ENCODE data around the gene SPTAN1.

The SPTAN1 gene

GRCh38 chr9:128607642-128608350, 55.4 kb downstream of the SPTAN1 start:
- no peak for DNase-seq

DNA sequence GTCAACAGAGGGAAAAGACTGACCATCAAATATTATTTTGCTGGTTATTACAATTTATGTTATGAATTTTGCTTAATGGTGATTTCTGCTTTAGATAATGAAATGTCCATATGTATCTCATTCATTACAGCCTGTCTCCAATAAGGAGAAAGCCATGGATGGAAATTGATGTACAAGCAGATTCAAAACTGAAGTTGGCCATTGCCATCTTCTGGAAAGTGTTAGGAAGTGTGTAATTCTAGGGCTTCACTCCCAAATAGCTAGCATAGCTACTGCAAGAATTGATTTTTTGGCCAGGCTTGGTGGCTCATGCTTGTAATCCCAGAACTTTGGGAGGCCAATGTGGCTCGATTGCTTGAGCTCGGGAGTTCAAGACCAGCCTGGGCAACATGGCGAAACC, 58.5 kb downstream of the SPTAN1 start:
- DNase-seq = no peak

GRCh38 chr9:128611600-128612394, 59.4 kb downstream of the SPTAN1 start:
- no peak for DNase-seq

- no peak for DNase-seq
These were observed 62.3 kb downstream of the SPTAN1 start for GRCh38 chr9:128614728-128615127.

DNA sequence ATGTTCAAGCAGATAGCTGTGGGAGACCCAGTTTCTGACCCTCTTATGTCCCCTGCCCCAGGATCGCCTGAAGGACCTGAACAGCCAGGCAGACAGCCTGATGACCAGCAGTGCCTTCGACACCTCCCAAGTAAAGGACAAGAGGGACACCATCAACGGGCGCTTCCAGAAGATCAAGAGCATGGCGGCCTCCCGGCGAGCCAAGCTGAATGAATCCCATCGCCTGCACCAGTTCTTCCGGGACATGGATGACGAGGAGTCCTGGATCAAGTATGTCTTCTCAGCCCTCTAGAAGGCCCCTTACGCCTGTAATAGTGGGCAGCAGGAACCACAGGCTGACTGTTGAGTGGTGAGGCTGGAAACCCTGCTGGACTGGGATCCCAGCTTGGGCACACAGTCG, 63.2 kb downstream of the SPTAN1 start:
- DNase-seq = no peak

DNA sequence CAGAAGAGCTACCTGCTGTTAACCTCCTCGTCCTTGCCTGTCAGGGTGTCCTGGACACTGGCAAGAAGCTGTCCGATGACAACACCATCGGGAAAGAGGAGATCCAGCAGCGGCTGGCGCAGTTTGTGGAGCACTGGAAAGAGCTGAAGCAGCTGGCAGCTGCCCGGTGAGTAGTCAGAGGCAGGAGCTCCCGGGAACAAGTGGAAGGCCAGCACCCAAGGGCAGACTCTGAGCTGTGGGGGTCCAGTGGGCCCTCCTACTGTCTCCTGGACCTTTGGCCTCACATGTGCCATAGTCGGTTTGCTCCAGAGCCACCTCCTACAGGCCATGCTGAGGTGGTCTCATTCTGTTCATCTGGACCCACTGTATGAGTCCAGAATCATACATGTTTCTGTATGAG, 65.6 kb downstream of the SPTAN1 start:
- no peak for DNase-seq

DNA sequence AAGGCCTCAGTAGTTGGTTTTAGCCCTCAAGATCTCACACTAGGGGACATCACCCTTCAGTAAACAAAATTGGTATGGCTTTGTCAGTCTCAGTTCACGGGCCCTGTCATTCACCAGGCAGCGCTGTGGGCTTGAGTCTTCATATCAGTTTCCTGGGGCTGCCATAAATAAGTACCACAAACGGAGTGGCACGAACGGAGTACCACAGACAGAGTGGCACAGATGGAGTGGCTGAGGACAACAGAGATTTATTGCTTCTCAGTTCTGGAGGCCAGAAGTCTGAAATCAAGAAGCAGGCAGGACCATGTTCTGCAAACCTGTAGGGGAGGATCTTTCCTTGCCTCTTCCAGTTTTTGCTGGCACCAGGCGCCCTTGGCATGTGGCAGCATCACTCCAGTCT, 66.7 kb downstream of the SPTAN1 start:
- no peak for DNase-seq

DNA sequence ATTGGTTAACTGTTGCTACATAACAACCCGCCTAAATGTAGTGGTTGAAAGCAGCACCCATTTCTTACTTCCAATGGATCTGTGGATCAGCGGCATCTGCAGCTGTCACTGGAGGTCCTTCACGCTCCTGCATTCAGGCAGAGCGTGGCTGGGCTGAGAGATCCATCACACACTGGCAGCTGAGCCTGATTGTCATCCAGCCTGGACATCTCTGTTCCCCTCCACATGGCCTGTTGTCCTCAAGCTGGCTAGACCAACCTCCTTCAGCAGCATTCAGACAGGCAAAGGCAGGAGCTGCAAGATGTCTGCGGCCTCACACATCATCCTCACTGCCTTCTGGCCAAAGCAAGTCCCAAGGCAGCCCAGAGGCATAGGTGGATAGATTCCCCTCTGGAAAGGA, 67.4 kb downstream of the SPTAN1 start:
- no peak for DNase-seq

DNA sequence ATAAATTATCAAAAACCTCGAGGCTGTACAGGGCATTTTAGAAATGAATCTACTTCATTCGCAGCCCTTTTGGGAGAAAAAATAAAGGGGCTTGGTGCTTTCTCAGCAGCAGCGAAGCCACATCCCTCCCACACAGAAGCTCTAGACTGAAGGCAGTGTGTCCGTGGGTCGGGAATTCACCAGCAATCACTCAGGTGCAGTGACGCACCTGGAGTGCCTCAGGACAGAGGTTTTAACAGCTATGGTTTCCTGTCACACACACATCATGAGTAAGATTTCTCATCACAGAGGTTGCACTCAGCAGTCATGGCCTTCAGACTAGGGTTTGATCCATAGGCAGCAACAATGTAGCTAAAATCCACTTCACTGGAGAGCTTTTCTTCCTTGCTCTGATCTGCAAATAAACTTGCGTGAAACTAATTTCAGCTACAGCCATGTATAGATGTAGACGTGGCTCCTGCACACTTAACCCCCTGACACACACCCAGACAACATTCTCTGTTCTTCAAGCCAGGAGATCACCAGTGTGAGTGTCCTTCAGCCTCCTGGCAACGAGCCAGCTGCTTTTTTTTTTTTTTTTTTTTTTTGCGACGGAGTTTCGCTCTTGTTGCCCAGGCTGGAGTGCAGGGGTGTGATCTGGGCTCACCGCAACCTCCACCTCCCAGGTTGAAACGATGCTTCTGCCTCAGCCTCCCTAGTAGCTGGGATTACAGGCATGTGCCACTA, 69.5 kb downstream of the SPTAN1 start:
- DNase-seq = no peak

GRCh38 chr9:128624566-128624965, 72.2 kb downstream of the SPTAN1 start:
- DNase-seq = no peak

DNA sequence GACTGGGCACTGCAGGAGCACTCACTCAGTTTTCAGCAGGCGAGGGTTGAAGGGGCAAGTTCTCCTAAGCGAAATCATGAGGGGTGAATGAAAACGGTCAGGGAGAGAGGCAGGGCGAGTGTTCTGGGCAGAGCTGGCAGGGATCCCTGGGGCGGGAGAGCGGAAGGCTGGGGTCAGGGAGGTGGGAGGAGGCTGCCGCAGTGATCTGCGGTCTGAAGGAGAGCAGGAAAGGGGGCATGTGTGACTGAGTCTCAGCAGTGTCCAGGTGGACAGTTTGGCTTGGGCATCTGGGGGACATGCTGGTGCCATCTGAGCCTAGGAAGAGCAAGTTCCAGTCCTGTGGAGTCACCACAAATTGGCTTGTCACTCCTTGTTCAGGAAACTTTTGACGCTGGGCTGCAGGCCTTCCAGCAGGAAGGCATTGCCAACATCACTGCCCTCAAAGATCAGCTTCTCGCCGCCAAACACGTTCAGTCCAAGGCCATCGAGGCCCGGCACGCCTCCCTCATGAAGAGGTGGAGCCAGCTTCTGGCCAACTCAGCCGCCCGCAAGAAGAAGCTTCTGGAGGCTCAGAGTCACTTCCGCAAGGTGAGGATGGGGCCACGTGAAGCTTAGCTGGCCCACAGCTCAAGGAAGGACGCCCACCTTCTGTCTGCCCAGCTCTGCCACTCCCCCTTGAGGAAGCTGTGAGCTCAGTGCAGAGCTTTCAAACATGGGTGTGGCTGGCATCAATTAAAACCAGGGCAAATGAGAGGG, 73.2 kb downstream of the SPTAN1 start:
- DNase-seq = no peak

DNA sequence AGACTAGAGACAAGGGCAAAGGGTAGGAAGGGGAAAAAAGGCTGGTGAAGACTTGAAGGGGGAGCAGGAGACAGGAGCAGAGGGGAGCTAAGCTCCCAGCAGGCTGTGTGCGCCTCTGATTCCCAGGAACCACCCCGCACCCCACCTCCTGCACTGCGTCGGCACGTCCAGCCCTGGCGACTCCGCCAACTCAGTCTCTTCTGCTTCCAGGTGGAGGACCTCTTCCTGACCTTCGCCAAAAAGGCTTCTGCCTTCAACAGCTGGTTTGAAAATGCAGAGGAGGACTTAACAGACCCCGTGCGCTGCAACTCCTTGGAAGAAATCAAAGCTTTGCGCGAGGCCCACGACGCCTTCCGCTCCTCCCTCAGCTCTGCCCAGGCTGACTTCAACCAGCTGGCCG, 73.8 kb downstream of the SPTAN1 start:
- no peak for DNase-seq

GRCh38 chr9:128627127-128627715, 74.8 kb downstream of the SPTAN1 start:
- no peak for DNase-seq

- no peak for DNase-seq
These were observed 75.5 kb downstream of the SPTAN1 start for GRCh38 chr9:128627906-128628305.

GRCh38 chr9:128628471-128629048, 76.2 kb downstream of the SPTAN1 start:
- DNase-seq = no peak

- DNase-seq = no peak
These were observed 76.7 kb downstream of the SPTAN1 start for GRCh38 chr9:128629136-128629535.

- no peak for DNase-seq
These were observed 77.6 kb downstream of the SPTAN1 start for GRCh38 chr9:128629852-128630545.

DNA sequence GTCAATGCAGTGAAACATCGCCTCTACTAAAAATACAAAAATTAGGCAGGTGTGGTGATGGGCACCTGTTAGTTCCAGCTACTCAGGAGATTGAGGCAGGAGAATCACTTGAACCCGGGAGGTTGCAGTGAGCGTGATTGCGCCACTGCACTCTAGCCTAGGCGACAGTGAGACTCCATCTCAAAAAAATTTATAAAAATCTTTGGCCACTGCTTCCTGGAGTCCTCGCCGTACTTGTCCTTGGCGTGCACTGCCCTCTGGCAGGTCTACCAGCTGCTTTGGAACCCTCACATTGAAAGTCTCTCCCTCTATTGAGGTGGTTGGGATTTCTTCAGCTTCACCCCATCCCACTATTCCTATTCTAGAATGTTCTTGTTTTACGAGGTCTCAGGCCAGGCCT, 79.2 kb downstream of the SPTAN1 start:
- no peak for DNase-seq

DNA sequence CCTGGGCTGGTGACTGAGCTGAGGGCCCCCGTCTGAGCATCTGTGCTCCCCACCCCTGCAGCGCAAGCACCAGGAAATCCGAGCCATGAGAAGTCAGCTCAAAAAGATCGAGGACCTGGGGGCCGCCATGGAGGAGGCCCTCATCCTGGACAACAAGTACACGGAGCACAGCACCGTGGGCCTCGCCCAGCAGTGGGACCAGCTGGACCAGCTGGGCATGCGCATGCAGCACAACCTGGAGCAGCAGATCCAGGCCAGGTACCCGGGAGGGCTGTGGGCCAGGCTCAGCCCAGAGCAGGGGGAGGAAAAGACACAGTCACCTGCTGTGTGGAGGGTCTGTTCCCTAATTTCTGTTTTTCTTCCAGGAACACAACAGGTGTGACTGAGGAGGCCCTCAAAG, 79.7 kb downstream of the SPTAN1 start:
- no peak for DNase-seq

GRCh38 chr9:128632486-128632885, 80.1 kb downstream of the SPTAN1 start:
- no peak for DNase-seq

DNA sequence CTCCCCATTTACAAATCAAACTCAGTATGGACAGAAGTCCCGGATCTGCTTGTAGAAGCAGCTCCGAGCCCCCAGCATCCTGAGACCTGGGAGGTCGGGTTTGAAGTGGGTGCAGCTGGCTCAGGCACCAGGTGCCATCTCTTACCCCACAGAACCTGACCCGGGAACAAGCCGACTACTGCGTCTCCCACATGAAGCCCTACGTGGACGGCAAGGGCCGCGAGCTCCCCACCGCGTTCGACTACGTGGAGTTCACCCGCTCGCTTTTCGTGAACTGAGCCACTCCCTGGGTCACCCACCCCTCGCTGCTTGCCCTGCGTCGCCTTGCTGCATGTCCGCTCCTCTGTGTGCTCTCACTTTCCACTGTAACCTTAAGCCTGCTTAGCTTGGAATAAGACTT, 80.7 kb downstream of the SPTAN1 start:
- DNase-seq = no peak

- no peak for DNase-seq
These were observed 81.2 kb downstream of the SPTAN1 start for GRCh38 chr9:128633601-128634000.

All from inflammatory macrophage treated with lipopolysaccharide for 4 hours (primary cell).